ENCODE measurements around the gene GPR160.

The GPR160 gene

GRCh38 chr3:170063691-170064090, 25.9 kb downstream of the GPR160 start:
- no peak for DNase-seq (ENCODE audit: low read depth in 2 of 3, low spot score in 2 of 3)

GRCh38 chr3:170064108-170064507, 26.3 kb downstream of the GPR160 start:
- no peak for DNase-seq (ENCODE audit: low read depth in 2 of 3, low spot score in 2 of 3)

GRCh38 chr3:170075441-170076091, 37.8 kb downstream of the GPR160 start:
- no peak for DNase-seq (ENCODE audit: low read depth in 2 of 3, low spot score in 2 of 3)

GRCh38 chr3:170076715-170077238, 39.0 kb downstream of the GPR160 start:
- DNase-seq (ENCODE audit: low read depth in 2 of 3, low spot score in 2 of 3) = no peak

GRCh38 chr3:170077361-170077760, 39.6 kb downstream of the GPR160 start:
- no peak for DNase-seq (ENCODE audit: low read depth in 2 of 3, low spot score in 2 of 3)

- DNase-seq (ENCODE audit: low read depth in 2 of 3, low spot score in 2 of 3) = no peak
Measured at GRCh38 chr3:170078620-170079281, 41.0 kb downstream of the GPR160 start.

- DNase-seq (ENCODE audit: low read depth in 2 of 3, low spot score in 2 of 3) = no peak
Measured at GRCh38 chr3:170079536-170080165, 41.9 kb downstream of the GPR160 start.

GRCh38 chr3:170080605-170081004, 42.8 kb downstream of the GPR160 start:
- no peak for DNase-seq (ENCODE audit: low read depth in 2 of 3, low spot score in 2 of 3)

GRCh38 chr3:170081079-170081741, 43.4 kb downstream of the GPR160 start:
- no peak for DNase-seq (ENCODE audit: low read depth in 2 of 3, low spot score in 2 of 3)

- no peak for DNase-seq (ENCODE audit: low read depth in 2 of 3, low spot score in 2 of 3)
Measured at GRCh38 chr3:170083343-170083742, 45.5 kb downstream of the GPR160 start.

- DNase-seq (ENCODE audit: low read depth in 2 of 3, low spot score in 2 of 3) = no peak
Measured at GRCh38 chr3:170085396-170085795, 47.6 kb downstream of the GPR160 start.

GRCh38 chr3:170089862-170090600, 52.2 kb downstream of the GPR160 start:
- DNase-seq (ENCODE audit: low read depth in 2 of 3, low spot score in 2 of 3) = no peak

- no peak for DNase-seq (ENCODE audit: low read depth in 2 of 3, low spot score in 2 of 3)
Measured at GRCh38 chr3:170090601-170090981, 52.8 kb downstream of the GPR160 start.

GRCh38 chr3:170092907-170093306, 55.1 kb downstream of the GPR160 start:
- no peak for DNase-seq (ENCODE audit: low read depth in 2 of 3, low spot score in 2 of 3)

GRCh38 chr3:170095771-170096170, 58.0 kb downstream of the GPR160 start:
- no peak for DNase-seq (ENCODE audit: low read depth in 2 of 3, low spot score in 2 of 3)

GRCh38 chr3:170096342-170096741, 58.5 kb downstream of the GPR160 start:
- DNase-seq (ENCODE audit: low read depth in 2 of 3, low spot score in 2 of 3) = no peak

GRCh38 chr3:170098753-170099152, 61.0 kb downstream of the GPR160 start:
- DNase-seq (ENCODE audit: low read depth in 2 of 3, low spot score in 2 of 3) = no peak

GRCh38 chr3:170100944-170101343, 63.1 kb downstream of the GPR160 start:
- no peak for DNase-seq (ENCODE audit: low read depth in 2 of 3, low spot score in 2 of 3)

GRCh38 chr3:170102431-170102830, 64.6 kb downstream of the GPR160 start:
- DNase-seq (ENCODE audit: low read depth in 2 of 3, low spot score in 2 of 3) = no peak

- no peak for DNase-seq (ENCODE audit: low read depth in 2 of 3, low spot score in 2 of 3)
Measured at GRCh38 chr3:170107941-170108340, 70.1 kb downstream of the GPR160 start.

- DNase-seq (ENCODE audit: low read depth in 2 of 3, low spot score in 2 of 3) = no peak
Measured at GRCh38 chr3:170108955-170109354, 71.2 kb downstream of the GPR160 start.

Data from activated CD8-positive, alpha-beta memory T cell treated with anti-CD3 and anti-CD28 coated beads for 48 hours (primary cell).